Suprapubic skin (tissue), 4 donors: ENCODE measurements around the gene SLC11A1. TPM values are rescaled to one million over a fixed set of nuclear protein-coding genes. Genes with fewer than 3 reads are reported as not detected.

ENCODE experiments used
- DNase-seq, 2 donors: peaks; one replicate each; pipeline ENCODE4 v3.0.0-alpha.2; 2019; ENCODE audit warnings: low spot score in 2 of 2
- H3K27ac ChIP-seq: fragments of 200-600 bp; sonication (generic); one replicate; pipeline ENCODE4 v1.5.1; 2019
- H3K27me3 ChIP-seq: fragments of 200-600 bp; sonication (generic); one replicate; pipeline ENCODE4 v1.5.1; 2019
- H3K36me3 ChIP-seq: fragments of 200-600 bp; sonication (generic); one replicate; pipeline ENCODE4 v1.5.1; 2019
- H3K4me1 ChIP-seq: fragments of 200-600 bp; sonication (generic); one replicate; pipeline ENCODE4 v1.5.1; 2019
- H3K4me3 ChIP-seq: fragments of 200-600 bp; sonication (generic); one replicate; pipeline ENCODE4 v1.5.1; 2019; ENCODE audit warnings: mild to moderate bottlenecking
- H3K9me3 ChIP-seq: fragments of 200-600 bp; sonication (generic); one replicate; pipeline ENCODE4 v1.5.1; 2019
- EP300 ChIP-seq: sonication (generic); formaldehyde crosslinking; IDR thresholded peaks from one replicate; pipeline ENCODE4 v1.6.1; 2017; ENCODE audit warnings: antibody characterized with exemption
- POLR2A ChIP-seq, 2 donors: fragments of 450-650 bp; IDR thresholded peaks; one replicate each; pipeline ENCODE4 v1.6.1; 2017; ENCODE audit warnings: antibody characterized with exemption in 2 of 2, mild to moderate bottlenecking in 2 of 2, moderate library complexity in 2 of 2
- POLR2AphosphoS5 ChIP-seq, 3 donors: sonication (generic); formaldehyde crosslinking; IDR thresholded peaks; one replicate each; pipeline ENCODE4 v1.6.1; 2017; ENCODE audit warnings: antibody characterized with exemption in 3 of 3
- WGBS: methylation state at CpG from one replicate; pipeline ENCODE4 v1.1.5; 2018; 5-methylcytosine and 5-hydroxymethylcytosine counted together
- total RNA-seq, 4 donors: library from RNA; depleted of rRNA; stranded (reverse); fragments of >200 nt; gene quantifications; one replicate each; pipeline ENCODE4 v1.1.0, GENCODE V29; 2016
- TF ChIP-seq, protein P1 (sequence below), 2 donors: fragments of 200-600 bp in 1 of 2; fragments of 450-650 bp in 1 of 2; sonication (generic) in 1 of 2; IDR thresholded peaks; one replicate each; pipeline ENCODE4 v1.5.1; 2016 to 2019; ENCODE audit warnings: antibody characterized with exemption in 2 of 2, mild to moderate bottlenecking in 1 of 2, moderate library complexity in 1 of 2

SLC11A1 gene
- total RNA-seq, 4 donors from 2014 or later: 0.78 to 16.1 (median 7.6) TPM

DNA sequence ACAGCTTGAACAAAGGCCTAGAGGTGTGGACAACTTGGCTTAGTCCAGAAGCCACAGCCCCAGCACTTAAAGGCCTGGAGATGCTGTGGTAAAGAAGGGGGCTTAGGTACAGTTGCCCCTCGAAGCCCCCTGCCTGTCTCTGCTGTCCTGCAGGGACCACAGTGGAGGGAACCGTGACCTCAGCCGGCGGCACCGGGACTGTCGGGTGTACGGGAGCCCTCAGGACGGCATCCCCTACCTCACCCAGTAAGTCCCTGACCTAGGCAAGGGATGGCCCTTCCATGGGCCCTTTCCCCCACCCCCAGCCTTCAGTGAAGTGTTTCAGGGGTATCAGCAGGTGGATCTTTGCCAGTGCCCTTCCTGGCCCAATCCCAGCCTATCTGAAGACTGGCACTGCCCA is 40.7 kb upstream of the SLC11A1 start:
- Histone ChIP-seq H3K9me3 (no peaks in the 10 kb centered on the region), H3K36me3 (peaks cover 9% of the 10 kb centered on the region), H3K27ac (no peak overlapping the region), H3K4me3 (no peak overlapping the region), H3K4me1 (peaks cover 14% of the 10 kb centered on the region), H3K27me3 (no peaks in the 10 kb centered on the region)
- TF ChIP-seq POLR2A (IDR thresholded peaks at IDR 0.05) (no peak), EP300 (no peak)
- TF ChIP-seq, protein P1, sequence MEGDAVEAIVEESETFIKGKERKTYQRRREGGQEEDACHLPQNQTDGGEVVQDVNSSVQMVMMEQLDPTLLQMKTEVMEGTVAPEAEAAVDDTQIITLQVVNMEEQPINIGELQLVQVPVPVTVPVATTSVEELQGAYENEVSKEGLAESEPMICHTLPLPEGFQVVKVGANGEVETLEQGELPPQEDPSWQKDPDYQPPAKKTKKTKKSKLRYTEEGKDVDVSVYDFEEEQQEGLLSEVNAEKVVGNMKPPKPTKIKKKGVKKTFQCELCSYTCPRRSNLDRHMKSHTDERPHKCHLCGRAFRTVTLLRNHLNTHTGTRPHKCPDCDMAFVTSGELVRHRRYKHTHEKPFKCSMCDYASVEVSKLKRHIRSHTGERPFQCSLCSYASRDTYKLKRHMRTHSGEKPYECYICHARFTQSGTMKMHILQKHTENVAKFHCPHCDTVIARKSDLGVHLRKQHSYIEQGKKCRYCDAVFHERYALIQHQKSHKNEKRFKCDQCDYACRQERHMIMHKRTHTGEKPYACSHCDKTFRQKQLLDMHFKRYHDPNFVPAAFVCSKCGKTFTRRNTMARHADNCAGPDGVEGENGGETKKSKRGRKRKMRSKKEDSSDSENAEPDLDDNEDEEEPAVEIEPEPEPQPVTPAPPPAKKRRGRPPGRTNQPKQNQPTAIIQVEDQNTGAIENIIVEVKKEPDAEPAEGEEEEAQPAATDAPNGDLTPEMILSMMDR (IDR thresholded peaks at IDR 0.05): no peak
- no CpG with 5 or more reads among the region's 8 CpGs for WGBS
- DNase-seq: no peak

GRCh38 chr2:218342837-218343236 is 39.2 kb upstream of the SLC11A1 start:
- H3K9me3 ChIP-seq: no peaks in the 10 kb centered on the region
- WGBS: 73% methylated on average over 5 of the region's 5 CpGs
- peaks cover 9% of the 10 kb centered on the region for H3K36me3 ChIP-seq
- H3K27ac ChIP-seq: no peak overlapping the region
- no peak overlapping the region for H3K4me3 ChIP-seq
- no peaks in the 10 kb centered on the region for H3K27me3 ChIP-seq
- no peak for DNase-seq
- TF ChIP-seq POLR2AphosphoS5 (IDR thresholded peaks at IDR 0.05): no peak
- no peak for TF ChIP-seq POLR2A (IDR thresholded peaks at IDR 0.05)
- no peak for TF ChIP-seq EP300
- TF ChIP-seq, protein P1 (IDR thresholded peaks at IDR 0.05): no peak
- peaks cover 14% of the 10 kb centered on the region for H3K4me1 ChIP-seq

DNA sequence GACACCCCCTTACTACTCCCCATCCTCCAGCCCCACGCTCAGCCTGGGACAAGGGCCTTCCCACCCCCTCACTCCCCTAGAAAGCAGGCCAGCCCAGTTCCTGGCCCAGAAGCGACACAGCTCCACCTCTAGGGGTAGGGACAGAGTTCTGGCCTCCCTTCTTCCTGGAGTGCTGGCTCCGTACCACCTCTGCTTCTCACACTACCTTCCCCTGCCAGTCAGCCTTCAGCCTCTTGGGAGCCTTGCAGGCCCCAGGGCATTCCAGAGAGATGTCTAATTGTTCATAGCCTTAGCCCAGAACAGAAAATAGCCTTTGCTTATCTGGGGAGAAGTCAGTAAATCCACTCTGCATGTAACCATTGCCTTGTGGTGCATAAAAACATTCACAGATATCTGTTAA is 38.5 kb upstream of the SLC11A1 start:
- Histone ChIP-seq H3K4me1 (peaks cover 14% of the 10 kb centered on the region), H3K4me3 (no peak overlapping the region), H3K27me3 (no peaks in the 10 kb centered on the region), H3K9me3 (no peaks in the 10 kb centered on the region), H3K27ac (no peak overlapping the region), H3K36me3 (peaks cover 9% of the 10 kb centered on the region)
- no peak for TF ChIP-seq POLR2A (IDR thresholded peaks at IDR 0.05)
- no peak for TF ChIP-seq POLR2AphosphoS5 (IDR thresholded peaks at IDR 0.05)
- TF ChIP-seq, protein P1 (IDR thresholded peaks at IDR 0.05): no peak
- no peak for TF ChIP-seq EP300
- DNase-seq: no peak
- 40% methylated on average over 2 of the region's 3 CpGs for WGBS

GRCh38 chr2:218344090-218344754 is 37.9 kb upstream of the SLC11A1 start:
- Histone ChIP-seq H3K27ac (no peak overlapping the region), H3K4me1 (peaks cover 14% of the 10 kb centered on the region), H3K36me3 (peaks cover 9% of the 10 kb centered on the region), H3K4me3 (no peak overlapping the region), H3K27me3 (no peaks in the 10 kb centered on the region), H3K9me3 (no peaks in the 10 kb centered on the region)
- 94% methylated on average over 11 of the region's 12 CpGs for WGBS
- no peak for DNase-seq
- TF ChIP-seq, protein P1 (IDR thresholded peaks at IDR 0.05): no peak
- TF ChIP-seq POLR2AphosphoS5 (IDR thresholded peaks at IDR 0.05) (no peak), POLR2A (IDR thresholded peaks at IDR 0.05) (no peak), EP300 (no peak)

- Histone ChIP-seq H3K4me3 (no peak overlapping the region), H3K36me3 (peaks cover 9% of the 10 kb centered on the region), H3K27me3 (no peaks in the 10 kb centered on the region), H3K27ac (no peak overlapping the region), H3K4me1 (peaks cover 14% of the 10 kb centered on the region), H3K9me3 (no peaks in the 10 kb centered on the region)
- TF ChIP-seq POLR2A (IDR thresholded peaks at IDR 0.05) (no peak), EP300 (no peak)
- DNase-seq: no peak
- 96% methylated on average over 14 of the region's 22 CpGs for WGBS
Observed at GRCh38 chr2:218344755-218345417, 37.2 kb upstream of the SLC11A1 start.
